ELR (cell line): ENCODE measurements around the gene NAALADL2.
"Not testable (repeated sequence)": the region's sequence is repeated elsewhere in the genome, so short reads cannot be mapped to it uniquely, and the experiment has no call there.

Source experiments
- DNase-seq: peaks from one replicate; pipeline ENCODE4 v3.0.0-alpha.2; 2015; ENCODE audit warnings: low read depth

Gene NAALADL2

GRCh38 chr3:175764722-175765121 is 905.6 kb downstream of the NAALADL2 start:
- DNase-seq = no peak

GRCh38 chr3:175770426-175770825 is 911.3 kb downstream of the NAALADL2 start:
- no peak for DNase-seq

DNA sequence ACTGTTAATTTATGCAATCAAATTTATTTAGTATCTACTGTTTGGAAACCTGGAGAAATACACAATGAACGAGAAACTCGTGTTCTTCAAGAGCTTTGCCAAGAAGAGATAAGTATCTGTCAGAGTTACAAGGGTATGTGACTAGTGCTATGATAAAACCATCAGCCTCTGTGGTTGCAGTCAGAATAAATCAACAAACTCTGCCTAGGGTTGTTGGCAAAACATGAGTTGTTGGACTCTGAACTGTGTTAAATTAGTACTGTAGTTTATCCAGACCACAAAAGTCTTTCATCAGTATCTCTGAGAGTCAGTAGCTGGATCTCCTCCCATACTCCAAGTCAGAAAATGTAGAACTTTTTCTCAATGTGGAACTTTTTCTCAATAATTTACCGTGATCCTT is 918.4 kb downstream of the NAALADL2 start:
- DNase-seq = no peak

DNA sequence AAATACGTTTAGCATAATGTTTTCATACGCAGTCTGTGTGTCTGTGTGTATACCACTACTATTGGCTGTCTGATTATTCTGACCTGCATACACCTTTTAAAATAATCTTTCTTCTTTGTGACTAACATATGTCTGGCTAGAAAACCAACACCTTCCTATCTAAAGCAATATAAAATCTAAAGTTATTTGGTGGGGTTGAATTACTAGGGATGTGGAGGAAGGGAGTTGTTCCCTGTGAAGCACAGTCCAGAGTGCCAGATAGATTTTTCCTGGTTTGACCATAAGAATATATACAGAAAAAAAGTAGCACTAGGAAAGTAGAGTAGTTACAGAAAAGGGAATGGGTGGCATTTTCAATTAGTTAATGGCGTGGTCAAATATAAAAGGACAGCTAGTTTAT is 918.8 kb downstream of the NAALADL2 start:
- DNase-seq = no peak

GRCh38 chr3:175778994-175779393 is 919.9 kb downstream of the NAALADL2 start:
- no peak for DNase-seq

DNA sequence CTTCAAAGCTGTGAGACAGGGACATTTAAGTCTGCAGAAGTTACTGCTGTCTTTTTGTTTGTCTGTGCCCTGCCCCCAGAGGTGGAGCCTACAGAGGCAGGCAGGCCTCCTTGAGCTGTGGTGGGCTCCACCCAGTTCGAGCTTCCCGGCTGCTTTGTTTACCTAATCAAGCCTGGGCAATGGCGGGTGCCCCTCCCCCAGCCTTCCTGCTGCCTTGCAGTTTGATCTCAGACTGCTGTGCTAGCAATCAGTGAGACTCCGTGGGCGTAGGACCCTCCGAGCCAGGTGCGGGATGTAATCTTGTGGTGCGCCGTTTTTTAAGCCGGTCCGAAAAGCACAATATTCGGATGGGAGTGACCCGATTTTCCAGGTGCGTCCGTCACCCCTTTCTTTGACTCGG is 928.0 kb downstream of the NAALADL2 start:
- DNase-seq = not testable (repeated sequence)

- DNase-seq = no peak
These were observed 933.1 kb downstream of the NAALADL2 start for GRCh38 chr3:175792245-175792644.

- no peak for DNase-seq
These were observed 939.2 kb downstream of the NAALADL2 start for GRCh38 chr3:175798326-175798725.

DNA sequence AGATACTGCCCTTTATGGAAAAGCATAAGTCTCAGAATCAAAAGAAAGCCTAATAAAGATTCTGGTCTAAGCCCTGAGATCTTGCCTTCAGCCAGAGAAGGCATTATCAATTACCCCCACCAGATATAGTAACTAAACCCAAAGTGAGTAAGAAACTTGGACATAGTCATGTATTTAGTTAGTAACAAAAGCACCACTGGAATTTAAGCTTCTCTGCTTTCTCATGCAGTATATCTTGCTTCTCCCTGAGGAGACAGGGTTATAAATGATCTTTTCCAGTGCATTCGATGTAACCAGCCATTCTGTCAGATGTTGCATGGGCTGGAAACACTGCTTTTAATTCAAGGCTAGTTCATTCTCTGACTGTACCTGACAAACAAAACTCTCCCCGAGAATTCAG is 946.7 kb downstream of the NAALADL2 start:
- no peak for DNase-seq

GRCh38 chr3:175807175-175807574 is 948.0 kb downstream of the NAALADL2 start:
- DNase-seq = no peak

DNA sequence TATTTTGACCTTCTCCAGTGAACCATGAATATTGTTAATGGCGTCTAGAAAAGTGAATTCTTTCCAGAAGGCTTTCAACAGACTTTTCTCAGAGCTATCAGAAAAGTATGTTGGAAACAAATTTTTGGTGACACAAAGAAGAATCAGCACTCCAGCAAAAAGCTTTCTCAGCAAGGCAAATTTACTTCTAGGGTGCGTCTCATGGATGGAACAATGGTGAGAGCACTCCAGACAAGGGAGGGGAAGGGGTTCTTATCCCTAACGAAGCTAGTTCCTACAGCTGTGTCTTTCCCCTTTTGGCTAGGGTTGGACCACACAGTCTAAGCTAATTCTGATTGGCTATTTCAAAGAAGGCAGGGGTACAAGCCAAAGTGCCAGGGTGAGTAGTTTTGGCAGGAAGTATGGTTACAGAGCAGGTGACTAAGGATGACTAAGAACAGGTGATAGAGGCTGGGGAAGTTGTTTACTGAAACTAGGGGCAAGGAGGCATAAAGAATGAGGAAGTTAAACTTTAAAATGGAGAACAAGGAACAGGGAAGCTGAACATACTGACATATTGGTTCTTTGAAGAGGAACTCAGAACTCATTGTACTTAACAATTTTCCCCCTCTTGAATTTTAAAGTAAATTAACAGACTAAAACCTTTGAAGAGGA is 959.8 kb downstream of the NAALADL2 start:
- DNase-seq = no peak

GRCh38 chr3:175822766-175823491 is 963.8 kb downstream of the NAALADL2 start:
- not testable (repeated sequence) for DNase-seq

DNA sequence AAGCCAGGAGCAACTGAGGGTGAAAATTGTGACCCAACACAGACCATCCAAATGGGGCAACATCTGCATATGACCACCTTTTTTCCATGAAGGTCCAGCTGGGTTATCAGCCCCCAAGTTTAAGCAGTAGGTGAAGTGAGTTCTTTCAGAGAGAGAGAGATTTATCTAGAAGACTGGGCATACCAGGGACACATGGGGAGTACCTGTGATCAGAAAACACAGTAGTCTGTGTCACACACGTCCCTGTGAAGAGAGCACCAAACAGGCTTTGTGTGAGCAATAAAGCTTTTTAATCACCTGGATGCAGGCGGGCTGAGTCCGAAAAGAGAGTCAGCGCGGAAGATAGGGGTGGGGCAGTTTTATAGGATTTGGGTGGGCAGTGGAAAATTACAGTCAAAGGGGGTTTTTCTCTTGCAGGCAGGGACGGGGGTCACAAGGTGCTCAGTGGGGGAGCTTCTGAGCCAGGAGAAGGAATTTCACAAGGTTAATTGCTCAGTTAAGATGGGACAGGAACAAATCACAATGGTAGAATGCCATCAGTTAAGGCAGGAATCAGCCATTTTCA is 966.0 kb downstream of the NAALADL2 start:
- not testable (repeated sequence) for DNase-seq

DNA sequence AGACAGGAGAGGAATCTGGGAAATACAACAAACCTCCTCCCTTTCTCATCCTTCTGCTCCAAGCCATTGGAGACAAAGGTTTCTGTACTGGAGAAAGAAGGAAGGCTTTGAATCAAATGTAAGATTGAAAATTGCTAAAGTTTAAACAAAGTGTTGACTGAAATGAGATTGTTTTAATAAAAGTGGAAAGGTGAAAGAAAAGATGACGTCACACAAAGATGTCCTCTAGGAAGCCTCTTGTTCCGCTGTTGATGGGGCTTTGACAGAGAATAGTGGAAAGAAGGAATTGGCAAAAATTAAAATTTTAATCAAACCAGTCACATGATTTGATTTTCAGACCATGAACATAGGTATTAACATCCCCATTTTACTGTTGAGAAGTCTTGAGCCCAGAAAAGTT is 967.6 kb downstream of the NAALADL2 start:
- no peak for DNase-seq

DNA sequence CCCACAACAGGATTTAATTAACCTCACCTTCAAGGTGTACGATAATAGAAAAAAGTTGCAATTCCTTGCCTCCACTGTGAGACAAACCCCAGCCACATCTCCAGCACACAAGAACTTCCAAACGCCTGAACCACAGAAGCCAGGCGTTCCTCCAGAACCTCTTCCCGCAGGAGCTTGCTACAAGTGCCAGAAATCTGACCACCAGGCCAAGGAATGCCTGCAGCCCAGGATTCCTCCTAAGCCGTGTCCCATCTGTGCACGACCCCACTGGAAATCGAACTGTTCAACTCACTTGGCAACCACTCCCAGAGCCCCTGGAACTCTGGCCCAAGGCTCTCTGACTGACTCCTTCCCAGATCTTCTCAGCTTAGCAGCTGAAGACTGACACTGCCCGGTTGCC is 970.7 kb downstream of the NAALADL2 start:
- not testable (repeated sequence) for DNase-seq

DNA sequence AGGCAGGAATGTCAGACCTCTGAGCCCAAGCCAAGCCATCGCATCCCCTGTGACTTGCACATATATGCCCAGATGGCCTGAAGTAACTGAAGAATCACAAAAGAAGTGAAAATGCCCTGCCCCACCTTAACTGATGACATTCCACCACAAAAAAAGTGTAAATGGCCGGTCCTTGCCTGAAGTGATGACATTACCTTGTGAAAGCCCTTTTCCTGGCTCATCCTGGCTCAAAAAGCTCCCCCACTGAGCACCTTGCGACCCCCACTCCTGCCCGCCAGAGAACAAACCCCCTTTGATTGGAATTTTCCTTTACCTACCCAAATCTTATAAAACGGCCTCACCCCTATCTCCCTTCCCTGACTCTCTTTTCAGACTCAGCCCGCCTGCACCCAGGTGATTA is 976.6 kb downstream of the NAALADL2 start:
- DNase-seq = not testable (repeated sequence)

DNA sequence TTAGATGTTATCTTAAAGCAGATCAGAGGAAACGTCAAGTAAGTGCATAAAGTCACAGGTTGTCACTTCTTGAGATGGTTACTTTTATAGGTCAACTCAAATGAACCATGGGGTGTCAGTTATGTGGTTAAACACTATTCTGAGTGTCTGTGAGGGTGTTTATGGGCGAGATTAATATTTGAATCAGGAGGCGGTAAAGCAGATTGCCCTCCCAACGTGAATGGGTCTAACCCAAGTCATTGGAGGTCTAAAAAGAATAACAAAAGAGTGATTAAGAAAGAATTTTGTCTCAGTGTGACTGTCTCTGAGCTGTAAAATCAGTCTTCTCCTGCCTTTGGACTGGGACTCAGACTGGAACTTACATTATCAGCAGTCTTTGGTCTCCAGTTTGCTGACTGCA is 977.5 kb downstream of the NAALADL2 start:
- DNase-seq = no peak

DNA sequence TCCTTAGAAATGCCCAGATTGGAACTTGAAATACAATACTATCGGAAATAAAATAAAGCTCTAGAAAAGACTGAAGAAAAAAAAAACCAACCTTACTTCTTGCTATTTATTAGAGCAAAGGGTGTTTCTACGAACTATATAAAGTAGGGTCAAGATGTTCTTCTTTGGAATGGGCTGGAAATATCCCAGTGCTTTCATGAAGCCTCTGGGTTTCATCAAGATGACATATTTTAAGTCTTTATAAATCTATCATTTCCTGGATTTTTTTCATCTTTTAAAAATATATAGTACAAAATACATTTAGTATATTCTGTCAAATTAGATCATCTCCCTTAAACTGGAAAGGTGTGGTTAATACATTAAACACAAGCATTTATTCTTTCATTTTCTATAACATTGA is 978.8 kb downstream of the NAALADL2 start:
- no peak for DNase-seq

DNA sequence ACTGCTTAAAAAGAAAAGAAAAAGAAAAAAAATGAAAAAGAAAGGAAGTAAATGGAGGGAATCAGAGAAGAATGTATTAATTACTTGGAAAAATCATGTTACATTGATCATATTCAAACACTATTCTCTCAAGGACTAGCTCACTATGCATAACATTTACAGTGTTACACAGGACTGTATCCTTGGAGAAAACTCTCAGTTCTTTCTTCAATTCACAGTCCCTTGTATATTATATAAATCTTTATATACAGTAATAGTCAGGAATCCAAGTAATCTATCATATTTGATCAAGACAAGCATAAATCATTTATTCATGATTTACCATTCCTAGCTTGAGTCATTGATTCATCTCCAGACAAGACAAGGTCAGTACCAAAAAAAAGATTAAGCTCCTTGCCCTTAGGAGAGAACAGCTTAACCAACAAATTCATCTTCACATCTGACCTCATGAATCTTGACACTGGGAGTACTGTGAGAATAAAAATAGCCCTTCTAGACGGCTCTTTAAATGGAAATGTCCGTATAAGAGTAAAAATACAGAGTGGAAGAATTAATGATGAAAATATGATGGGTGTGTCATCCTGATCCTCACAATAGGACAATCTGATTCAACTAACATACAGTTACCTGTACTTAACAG is 980.4 kb downstream of the NAALADL2 start:
- no peak for DNase-seq

GRCh38 chr3:175851541-175851940 is 992.4 kb downstream of the NAALADL2 start:
- DNase-seq = no peak

DNA sequence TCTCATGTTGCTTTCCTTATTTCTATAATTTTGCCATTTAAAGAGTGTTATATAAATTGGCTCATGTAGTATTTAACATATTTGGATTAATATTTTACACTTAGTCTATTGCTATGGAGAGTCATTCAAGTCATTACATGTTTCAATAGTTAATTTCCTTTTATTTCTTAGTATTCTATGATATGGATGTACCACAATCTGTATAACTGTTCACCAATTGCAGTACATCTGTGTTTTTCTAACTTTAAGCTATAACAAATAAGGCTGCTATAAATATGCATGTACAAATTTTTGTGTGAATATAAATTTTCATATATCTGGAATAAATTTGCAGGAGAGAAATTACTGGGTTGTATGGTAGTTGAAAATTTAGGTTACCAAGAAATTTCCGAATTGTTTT is 993.4 kb downstream of the NAALADL2 start:
- DNase-seq = no peak

GRCh38 chr3:175857666-175858270 is 998.6 kb downstream of the NAALADL2 start:
- no peak for DNase-seq
